Hepatocyte (in vitro differentiated cells): ENCODE results near the gene BBS9.

ENCODE experiments used
- EZH2phosphoT487 ChIP-seq: fragments of 200-600 bp; sonication (generic); IDR thresholded peaks from one replicate; pipeline ENCODE4 v1.6.1; 2018; ENCODE audit warnings: antibody characterized with exemption, mild to moderate bottlenecking, low read depth, moderate library complexity; ENCODE audit not compliant: unreplicated experiment, severe bottlenecking
- TF ChIP-seq, protein P1 (sequence below): fragments of 200-600 bp; sonication (generic); IDR thresholded peaks from 2 replicates; pipeline ENCODE4 v1.5.1; 2016; ENCODE audit warnings: antibody characterized with exemption, mild to moderate bottlenecking; ENCODE audit not compliant: poor library complexity

DNA sequence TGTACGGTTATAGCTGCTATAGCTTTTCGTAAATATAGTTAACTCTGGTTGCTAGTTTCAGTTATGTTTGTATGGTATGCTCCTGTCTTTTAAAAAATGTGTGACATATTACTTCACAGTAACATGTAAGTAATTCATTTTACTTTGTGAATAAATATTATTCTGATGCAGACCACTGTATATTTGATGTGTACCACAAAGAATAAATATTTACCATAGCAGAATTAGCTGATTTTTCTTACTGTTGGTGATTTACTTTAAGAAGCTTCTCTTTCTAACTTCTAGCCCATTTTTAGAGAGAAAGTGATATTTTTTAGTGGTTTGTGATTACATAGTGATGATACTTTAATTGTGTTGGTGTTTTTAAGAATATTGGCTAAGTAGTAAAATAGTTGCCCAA is 292.8 kb downstream of the BBS9 start:
- TF ChIP-seq, protein P1, sequence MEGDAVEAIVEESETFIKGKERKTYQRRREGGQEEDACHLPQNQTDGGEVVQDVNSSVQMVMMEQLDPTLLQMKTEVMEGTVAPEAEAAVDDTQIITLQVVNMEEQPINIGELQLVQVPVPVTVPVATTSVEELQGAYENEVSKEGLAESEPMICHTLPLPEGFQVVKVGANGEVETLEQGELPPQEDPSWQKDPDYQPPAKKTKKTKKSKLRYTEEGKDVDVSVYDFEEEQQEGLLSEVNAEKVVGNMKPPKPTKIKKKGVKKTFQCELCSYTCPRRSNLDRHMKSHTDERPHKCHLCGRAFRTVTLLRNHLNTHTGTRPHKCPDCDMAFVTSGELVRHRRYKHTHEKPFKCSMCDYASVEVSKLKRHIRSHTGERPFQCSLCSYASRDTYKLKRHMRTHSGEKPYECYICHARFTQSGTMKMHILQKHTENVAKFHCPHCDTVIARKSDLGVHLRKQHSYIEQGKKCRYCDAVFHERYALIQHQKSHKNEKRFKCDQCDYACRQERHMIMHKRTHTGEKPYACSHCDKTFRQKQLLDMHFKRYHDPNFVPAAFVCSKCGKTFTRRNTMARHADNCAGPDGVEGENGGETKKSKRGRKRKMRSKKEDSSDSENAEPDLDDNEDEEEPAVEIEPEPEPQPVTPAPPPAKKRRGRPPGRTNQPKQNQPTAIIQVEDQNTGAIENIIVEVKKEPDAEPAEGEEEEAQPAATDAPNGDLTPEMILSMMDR, result no peak
- no peak for TF ChIP-seq EZH2phosphoT487
